ENCODE results near the gene SLC17A7.

SLC17A7 gene

GRCh38 chr19:49428547-49429451 is 12.5 kb downstream of the SLC17A7 start:
- H3K4me3 ChIP-seq (ENCODE audit: low read length) = no peak overlapping the region
- H3K4me1 ChIP-seq (ENCODE audit: control insufficient read depth, insufficient read depth, low read length) = peaks cover 8% of the 10 kb centered on the region
- H3K27me3 ChIP-seq (ENCODE audit: control insufficient read depth, insufficient read depth, low read length) = peaks cover 97% of the 10 kb centered on the region
- H3K36me3 ChIP-seq (ENCODE audit: control insufficient read depth, insufficient read depth, low read length) = no peaks in the 10 kb centered on the region
- H3K9ac ChIP-seq (ENCODE audit: low read length) = no peak overlapping the region
- no peaks in the 10 kb centered on the region for H3K9me3 ChIP-seq (ENCODE audit: control insufficient read depth, low read length)

GRCh38 chr19:49427855-49428546 is 13.3 kb downstream of the SLC17A7 start:
- Histone ChIP-seq H3K4me3 (ENCODE audit: low read length) (no peak overlapping the region), H3K36me3 (ENCODE audit: control insufficient read depth, insufficient read depth, low read length) (no peaks in the 10 kb centered on the region), H3K9ac (ENCODE audit: low read length) (no peak overlapping the region), H3K4me1 (ENCODE audit: control insufficient read depth, insufficient read depth, low read length) (peaks cover 8% of the 10 kb centered on the region), H3K27me3 (ENCODE audit: control insufficient read depth, insufficient read depth, low read length) (peaks cover 97% of the 10 kb centered on the region), H3K9me3 (ENCODE audit: control insufficient read depth, low read length) (no peaks in the 10 kb centered on the region)

- Histone ChIP-seq H3K9ac (ENCODE audit: low read length) (no peak overlapping the region), H3K36me3 (ENCODE audit: control insufficient read depth, insufficient read depth, low read length) (no peaks in the 10 kb centered on the region), H3K27me3 (ENCODE audit: control insufficient read depth, insufficient read depth, low read length) (peaks cover 97% of the 10 kb centered on the region), H3K9me3 (ENCODE audit: control insufficient read depth, low read length) (no peaks in the 10 kb centered on the region), H3K4me1 (ENCODE audit: control insufficient read depth, insufficient read depth, low read length) (peaks cover 8% of the 10 kb centered on the region), H3K4me3 (ENCODE audit: low read length) (no peak overlapping the region)
Measured at GRCh38 chr19:49427339-49427738, 14.0 kb downstream of the SLC17A7 start.

- Histone ChIP-seq H3K9ac (ENCODE audit: low read length) (no peak overlapping the region), H3K4me1 (ENCODE audit: control insufficient read depth, insufficient read depth, low read length) (peaks cover 14% of the 10 kb centered on the region), H3K36me3 (ENCODE audit: control insufficient read depth, insufficient read depth, low read length) (no peaks in the 10 kb centered on the region), H3K4me3 (ENCODE audit: low read length) (no peak overlapping the region), H3K9me3 (ENCODE audit: control insufficient read depth, low read length) (no peaks in the 10 kb centered on the region), H3K27me3 (ENCODE audit: control insufficient read depth, insufficient read depth, low read length) (peaks cover 97% of the 10 kb centered on the region)
Measured at GRCh38 chr19:49425922-49426592, 15.3 kb downstream of the SLC17A7 start.

- no peak within 1 kb of the TSS for H3K9ac ChIP-seq (ENCODE audit: low read length)
- peaks cover 97% of the 10 kb centered on the region for H3K27me3 ChIP-seq (ENCODE audit: control insufficient read depth, insufficient read depth, low read length)
- H3K36me3 ChIP-seq (ENCODE audit: control insufficient read depth, insufficient read depth, low read length) = no peaks in the 10 kb centered on the region
- H3K4me1 ChIP-seq (ENCODE audit: control insufficient read depth, insufficient read depth, low read length) = peaks cover 16% of the 10 kb centered on the region
- H3K9me3 ChIP-seq (ENCODE audit: control insufficient read depth, low read length) = no peaks in the 10 kb centered on the region
- H3K4me3 ChIP-seq (ENCODE audit: low read length) = no peak within 1 kb of the TSS
Measured at GRCh38 chr19:49425178-49425577, 16.1 kb downstream of the SLC17A7 start, which contains the start of gene GFY. GFY (plus strand) TSS chr19:49425388; CDS start chr19:49426431, 1,043 bp downstream.

GRCh38 chr19:49423985-49424303 is 17.4 kb downstream of the SLC17A7 start:
- Histone ChIP-seq H3K27me3 (ENCODE audit: control insufficient read depth, insufficient read depth, low read length) (peaks cover 97% of the 10 kb centered on the region), H3K9ac (ENCODE audit: low read length) (no peak overlapping the region), H3K4me1 (ENCODE audit: control insufficient read depth, insufficient read depth, low read length) (peaks cover 16% of the 10 kb centered on the region)

GRCh38 chr19:49423071-49423984 is 18.0 kb downstream of the SLC17A7 start, which contains the start of gene PTH2:
PTH2 (minus strand) TSS chr19:49423441; CDS start chr19:49423339, 102 bp downstream.
- no peaks in the 10 kb centered on the region for H3K36me3 ChIP-seq (ENCODE audit: control insufficient read depth, insufficient read depth, low read length)
- no peak within 1 kb of the TSS for H3K4me3 ChIP-seq (ENCODE audit: low read length)
- H3K9me3 ChIP-seq (ENCODE audit: control insufficient read depth, low read length) = no peaks in the 10 kb centered on the region
- peaks cover 94% of the 10 kb centered on the region for H3K27me3 ChIP-seq (ENCODE audit: control insufficient read depth, insufficient read depth, low read length)
- peaks cover 14% of the 10 kb centered on the region for H3K4me1 ChIP-seq (ENCODE audit: control insufficient read depth, insufficient read depth, low read length)
- H3K9ac ChIP-seq (ENCODE audit: low read length) = no peak within 1 kb of the TSS

More at GRCh38 chr19:49423985-49424303, 17.4 kb downstream of the SLC17A7 start:
- no peaks in the 10 kb centered on the region for H3K9me3 ChIP-seq (ENCODE audit: control insufficient read depth, low read length)
- H3K4me3 ChIP-seq (ENCODE audit: low read length) = no peak overlapping the region
- no peaks in the 10 kb centered on the region for H3K36me3 ChIP-seq (ENCODE audit: control insufficient read depth, insufficient read depth, low read length)

- Histone ChIP-seq H3K9ac (ENCODE audit: low read length) (no peak overlapping the region), H3K4me3 (ENCODE audit: low read length) (no peak overlapping the region), H3K4me1 (ENCODE audit: control insufficient read depth, insufficient read depth, low read length) (peaks cover 8% of the 10 kb centered on the region), H3K27me3 (ENCODE audit: control insufficient read depth, insufficient read depth, low read length) (peaks cover 90% of the 10 kb centered on the region), H3K9me3 (ENCODE audit: control insufficient read depth, low read length) (no peaks in the 10 kb centered on the region), H3K36me3 (ENCODE audit: control insufficient read depth, insufficient read depth, low read length) (no peaks in the 10 kb centered on the region)
Measured at GRCh38 chr19:49422407-49423070, 18.8 kb downstream of the SLC17A7 start.

- Histone ChIP-seq H3K4me1 (ENCODE audit: control insufficient read depth, insufficient read depth, low read length) (peaks cover 8% of the 10 kb centered on the region), H3K27me3 (ENCODE audit: control insufficient read depth, insufficient read depth, low read length) (peaks cover 89% of the 10 kb centered on the region), H3K9me3 (ENCODE audit: control insufficient read depth, low read length) (no peaks in the 10 kb centered on the region), H3K36me3 (ENCODE audit: control insufficient read depth, insufficient read depth, low read length) (no peaks in the 10 kb centered on the region), H3K9ac (ENCODE audit: low read length) (no peak overlapping the region), H3K4me3 (ENCODE audit: low read length) (no peak overlapping the region)
Measured at GRCh38 chr19:49421878-49422202, 19.5 kb downstream of the SLC17A7 start.

- Histone ChIP-seq H3K9ac (ENCODE audit: low read length) (no peak overlapping the region), H3K4me3 (ENCODE audit: low read length) (no peak overlapping the region), H3K4me1 (ENCODE audit: control insufficient read depth, insufficient read depth, low read length) (peaks cover 8% of the 10 kb centered on the region), H3K36me3 (ENCODE audit: control insufficient read depth, insufficient read depth, low read length) (no peaks in the 10 kb centered on the region), H3K27me3 (ENCODE audit: control insufficient read depth, insufficient read depth, low read length) (peaks cover 84% of the 10 kb centered on the region), H3K9me3 (ENCODE audit: control insufficient read depth, low read length) (no peaks in the 10 kb centered on the region)
Measured at GRCh38 chr19:49421039-49421877, 20.1 kb downstream of the SLC17A7 start.

Measured in mucosa of stomach (tissue), 1 donor.